ENCODE data around the gene XRN1. TPM values are rescaled to one million over a fixed set of nuclear protein-coding genes. Genes with fewer than 3 reads are reported as not detected.

XRN1 gene
- total RNA-seq, 3 donors from 2014 or later (not counting 1 experiment from before 2014, with no cell fraction given) = 116 to 141 (median 128) TPM

DNA sequence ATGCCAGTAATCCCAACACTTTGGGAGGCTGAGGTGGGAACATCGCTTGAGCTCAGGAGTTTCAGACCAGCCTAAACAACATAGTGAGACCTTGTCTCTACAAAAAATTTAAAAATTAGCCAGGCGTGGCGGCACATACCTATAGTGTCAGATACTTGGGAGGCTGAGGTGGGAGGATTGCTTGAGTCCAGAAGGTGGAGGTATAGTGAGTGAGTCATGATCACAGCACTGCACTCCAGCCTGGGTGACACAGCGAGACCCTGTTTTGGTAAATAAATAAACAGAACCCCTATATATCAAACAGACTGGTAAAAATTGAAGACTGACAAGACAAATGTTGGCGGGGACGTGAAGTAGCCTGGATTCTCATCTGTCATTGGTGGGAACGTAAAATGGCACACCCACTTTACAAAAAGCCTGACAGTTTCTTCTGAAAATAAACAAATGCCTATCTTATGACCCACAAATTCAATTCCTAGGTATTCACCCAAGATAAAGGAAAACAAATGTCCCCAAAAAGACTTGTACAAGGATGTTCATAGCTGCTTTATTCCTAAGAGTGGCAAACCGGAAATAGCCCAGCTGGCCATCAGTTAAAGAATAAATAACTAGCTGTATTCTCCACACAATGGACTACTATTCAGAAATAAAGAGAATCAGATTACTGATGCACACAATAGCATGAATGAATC lies 175.5 kb downstream of the XRN1 start:
- Histone ChIP-seq H3K9me3 (ENCODE audit: control insufficient read depth, insufficient read depth, low read length) (no peaks in the 10 kb centered on the region), H3K4me1 (ENCODE audit: control insufficient read depth, insufficient read depth, low read length) (peaks cover 48% of the 10 kb centered on the region), H3K36me3 (ENCODE audit: control insufficient read depth, insufficient read depth, low read length) (no peaks in the 10 kb centered on the region), H3K27me3 (ENCODE audit: control insufficient read depth, insufficient read depth, low read length) (no peaks in the 10 kb centered on the region), H3K4me3 (ENCODE audit: low read length) (no peak overlapping the region), H3K27ac (ENCODE audit: low read length) (no peak overlapping the region)
- ATAC-seq (no peak), DNase-seq (no peak)
- peaks cover 80 to 90% of the 10 kb centered on the region in 2 donors for H3K4me1 Mint-ChIP-seq
- TF ChIP-seq, protein P1, sequence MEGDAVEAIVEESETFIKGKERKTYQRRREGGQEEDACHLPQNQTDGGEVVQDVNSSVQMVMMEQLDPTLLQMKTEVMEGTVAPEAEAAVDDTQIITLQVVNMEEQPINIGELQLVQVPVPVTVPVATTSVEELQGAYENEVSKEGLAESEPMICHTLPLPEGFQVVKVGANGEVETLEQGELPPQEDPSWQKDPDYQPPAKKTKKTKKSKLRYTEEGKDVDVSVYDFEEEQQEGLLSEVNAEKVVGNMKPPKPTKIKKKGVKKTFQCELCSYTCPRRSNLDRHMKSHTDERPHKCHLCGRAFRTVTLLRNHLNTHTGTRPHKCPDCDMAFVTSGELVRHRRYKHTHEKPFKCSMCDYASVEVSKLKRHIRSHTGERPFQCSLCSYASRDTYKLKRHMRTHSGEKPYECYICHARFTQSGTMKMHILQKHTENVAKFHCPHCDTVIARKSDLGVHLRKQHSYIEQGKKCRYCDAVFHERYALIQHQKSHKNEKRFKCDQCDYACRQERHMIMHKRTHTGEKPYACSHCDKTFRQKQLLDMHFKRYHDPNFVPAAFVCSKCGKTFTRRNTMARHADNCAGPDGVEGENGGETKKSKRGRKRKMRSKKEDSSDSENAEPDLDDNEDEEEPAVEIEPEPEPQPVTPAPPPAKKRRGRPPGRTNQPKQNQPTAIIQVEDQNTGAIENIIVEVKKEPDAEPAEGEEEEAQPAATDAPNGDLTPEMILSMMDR (IDR thresholded peaks at IDR 0.05) = no peak
- H3K27ac Mint-ChIP-seq = peak overlapping the region; percentile 29 to 83
- intact Hi-C loops (cut with micrococcal nuclease) = loop anchor here (10.0 kb wide), 1 partner anchor 768 kb away; no protein-coding TSS in a partner anchor
- H3K4me3 Mint-ChIP-seq = peak overlapping the region; percentile 38
- 95% methylated on average over 7 of the region's 8 CpGs for WGBS (ENCODE audit: insufficient coverage)
- peaks cover 0 to 6% of the 10 kb centered on the region in 2 donors for H3K9me3 Mint-ChIP-seq
- H3K27me3 Mint-ChIP-seq (ENCODE audit: low read depth in 2 of 2) = no peaks in the 10 kb centered on the region
- H3K36me3 Mint-ChIP-seq = peaks cover 14% of the 10 kb centered on the region

DNA sequence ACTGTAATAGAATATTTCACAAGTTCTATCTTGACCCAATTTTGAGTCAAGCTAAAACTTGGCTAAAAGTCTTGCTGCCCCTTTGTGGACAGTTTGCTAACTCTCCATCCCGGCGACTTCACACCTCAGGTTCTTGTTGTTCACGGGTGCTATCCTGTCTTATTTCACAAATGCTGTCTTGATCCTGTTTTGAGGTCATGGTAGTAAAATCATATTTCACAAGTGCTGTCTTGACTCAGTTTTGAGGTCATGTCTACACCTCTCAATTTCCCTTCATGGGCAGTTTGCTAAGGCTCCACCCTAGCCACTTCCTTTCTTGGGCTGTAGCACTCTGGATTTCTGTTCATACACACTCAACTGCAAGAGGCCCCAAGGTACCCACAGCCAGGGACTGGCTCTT lies 177.4 kb downstream of the XRN1 start:
- Mint-ChIP-seq H3K27ac (peak overlapping the region; percentile 83 to 87), H3K36me3 (peaks cover 16% of the 10 kb centered on the region), H3K27me3 (ENCODE audit: low read depth in 2 of 2) (no peaks in the 10 kb centered on the region), H3K4me3 (peak overlapping the region; percentile 38), H3K4me1 (peaks cover 64 to 87% of the 10 kb centered on the region in 2 donors), H3K9me3 (peaks cover 0 to 6% of the 10 kb centered on the region in 2 donors)
- H3K4me3 ChIP-seq (ENCODE audit: low read length) = no peak overlapping the region
- no peaks in the 10 kb centered on the region for H3K27me3 ChIP-seq (ENCODE audit: control insufficient read depth, insufficient read depth, low read length)
- intact Hi-C loops (cut with micrococcal nuclease) = loop anchor here (1.0 to 10.0 kb wide), 3 partner anchors 46 to 766 kb away; partner anchors contain the start of gene GK5
- ATAC-seq (peak; percentile 78 to 90 (median 86)), DNase-seq (peak; percentile 56 to 74)
- H3K27ac ChIP-seq (ENCODE audit: low read length) = peak overlapping the region; percentile 83
- peaks cover 39% of the 10 kb centered on the region for H3K4me1 ChIP-seq (ENCODE audit: control insufficient read depth, insufficient read depth, low read length)
- no peaks in the 10 kb centered on the region for H3K36me3 ChIP-seq (ENCODE audit: control insufficient read depth, insufficient read depth, low read length)
- no peaks in the 10 kb centered on the region for H3K9me3 ChIP-seq (ENCODE audit: control insufficient read depth, insufficient read depth, low read length)
- TF ChIP-seq, protein P1 (IDR thresholded peaks at IDR 0.05) = no peak
- WGBS (ENCODE audit: insufficient coverage) = 12% methylated on average over 3 of the region's 3 CpGs

DNA sequence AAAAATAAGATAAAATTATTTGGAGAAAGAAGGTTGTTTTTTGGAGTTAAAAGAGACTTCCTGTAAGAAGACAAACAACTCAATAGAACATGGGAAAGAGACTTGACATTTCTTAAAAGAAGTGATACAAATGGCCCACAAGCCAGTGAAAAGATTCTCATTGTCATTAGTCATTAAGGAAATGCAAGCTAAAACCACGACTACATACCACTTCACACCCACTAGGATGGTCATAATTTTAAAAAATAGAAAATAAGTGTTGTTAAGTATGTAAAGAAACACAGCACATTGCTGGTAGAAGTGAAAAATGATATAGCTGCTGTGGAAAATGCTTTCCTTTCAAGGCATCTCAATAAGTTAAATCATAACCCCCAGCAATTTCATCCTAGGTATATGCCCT lies 178.1 kb downstream of the XRN1 start:
- H3K4me1 ChIP-seq (ENCODE audit: control insufficient read depth, insufficient read depth, low read length) = peaks cover 32% of the 10 kb centered on the region
- DNase-seq (peak in 1 of 2 donors; percentile 45), ATAC-seq (peak; percentile 52 to 69 (median 59))
- H3K4me3 Mint-ChIP-seq = peak overlapping the region; percentile 38
- H3K27me3 Mint-ChIP-seq (ENCODE audit: low read depth in 2 of 2) = no peaks in the 10 kb centered on the region
- TF ChIP-seq, protein P1 (IDR thresholded peaks at IDR 0.05) = no peak
- peaks cover 0 to 6% of the 10 kb centered on the region in 2 donors for H3K9me3 Mint-ChIP-seq
- H3K27me3 ChIP-seq (ENCODE audit: control insufficient read depth, insufficient read depth, low read length) = no peaks in the 10 kb centered on the region
- WGBS (ENCODE audit: insufficient coverage) = no CpG with 5 or more reads among the region's 1 CpG
- H3K9me3 ChIP-seq (ENCODE audit: control insufficient read depth, insufficient read depth, low read length) = no peaks in the 10 kb centered on the region
- H3K27ac Mint-ChIP-seq = peak overlapping the region; percentile 83 to 87
- intact Hi-C loops (cut with micrococcal nuclease) = loop anchor here (1.0 to 10.0 kb wide), 3 partner anchors 45 to 765 kb away; partner anchors contain the start of gene GK5
- peak overlapping the region; percentile 83 for H3K27ac ChIP-seq (ENCODE audit: low read length)
- peaks cover 63 to 88% of the 10 kb centered on the region in 2 donors for H3K4me1 Mint-ChIP-seq
- H3K36me3 Mint-ChIP-seq = peaks cover 22% of the 10 kb centered on the region
- H3K4me3 ChIP-seq (ENCODE audit: low read length) = no peak overlapping the region
- no peaks in the 10 kb centered on the region for H3K36me3 ChIP-seq (ENCODE audit: control insufficient read depth, insufficient read depth, low read length)
